Stimulated activated CD8-positive, alpha-beta memory T cell treated with anti-CD3 and anti-CD28 coated beads, Interleukin-7, amount 100 ng/mL, for 1 hour (primary cell): ENCODE measurements around the gene HNRNPC.
"Not testable (repeated sequence)": the region's sequence is repeated elsewhere in the genome, so short reads cannot be mapped to it uniquely, and the experiment has no call there.

ENCODE experiments used
- DNase-seq, 2 donors: peaks; one replicate each; pipeline ENCODE4 v3.0.0-alpha.2; 2020; ENCODE audit warnings: low read depth in 2 of 2

Gene HNRNPC

DNA sequence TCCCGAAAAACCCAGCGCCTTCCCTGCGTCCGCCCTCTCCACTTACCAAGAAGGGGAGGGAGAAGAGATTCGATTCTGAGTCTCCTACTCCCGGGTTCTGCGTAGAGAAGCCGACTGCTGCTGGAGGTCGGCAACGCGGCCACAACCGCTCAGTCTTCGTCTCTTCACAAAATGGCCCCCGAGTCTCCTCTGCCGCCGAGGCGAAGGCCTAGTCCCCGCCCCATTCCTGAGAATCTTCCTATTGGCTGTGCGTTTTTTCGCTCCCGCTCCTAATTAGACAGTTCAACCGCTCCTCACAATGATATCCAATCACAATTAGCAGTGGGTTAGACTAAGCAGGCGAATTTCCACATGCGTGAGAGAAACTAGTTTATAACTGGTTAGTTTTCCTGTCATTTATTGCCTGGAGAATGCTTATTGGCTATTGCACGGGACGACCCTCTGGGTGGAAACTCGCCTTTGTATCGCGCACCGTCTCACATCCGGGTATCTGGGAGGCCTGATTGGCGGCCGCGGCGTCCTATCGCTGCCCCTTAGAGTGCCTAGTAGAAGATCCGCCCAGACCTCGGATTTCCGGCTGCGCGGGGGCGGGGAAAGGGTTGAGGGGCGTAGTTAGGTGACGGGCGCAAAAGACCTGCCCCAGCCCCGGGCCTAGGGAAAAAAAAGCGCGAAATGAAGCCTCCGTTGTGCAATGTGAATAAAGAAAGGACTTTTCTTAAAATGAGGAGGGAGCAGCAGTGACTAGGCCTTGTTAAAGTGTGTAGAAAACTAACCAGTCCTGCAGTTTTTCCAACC, at the start of gene HNRNPC:
TSS of gene HNRNPC (minus strand) at position 191 of the 795 bp plus-strand sequence. CDS start 35,249 bp downstream, outside the sequence.
- DNase-seq: peak; percentile 100

DNA sequence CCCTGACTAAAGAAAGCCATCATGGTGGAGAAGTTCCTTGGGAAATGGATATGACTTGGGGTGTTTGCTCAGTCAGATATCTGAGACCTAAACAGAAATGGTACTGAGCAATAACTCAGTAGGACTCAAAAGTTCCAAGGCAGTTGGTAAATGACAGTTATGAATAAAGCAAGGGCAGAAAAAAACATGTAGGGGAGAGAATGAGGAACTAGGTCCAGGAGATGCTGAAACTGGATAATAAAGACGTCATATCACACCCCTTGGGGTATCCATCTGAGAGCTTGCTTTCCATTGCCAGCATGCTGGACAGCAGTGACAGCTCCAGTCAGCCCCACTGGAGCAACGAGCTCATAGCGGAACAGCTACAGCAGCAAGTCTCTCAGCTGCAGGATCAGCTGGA, 48.2 kb upstream of the HNRNPC start:
- DNase-seq: no peak

DNA sequence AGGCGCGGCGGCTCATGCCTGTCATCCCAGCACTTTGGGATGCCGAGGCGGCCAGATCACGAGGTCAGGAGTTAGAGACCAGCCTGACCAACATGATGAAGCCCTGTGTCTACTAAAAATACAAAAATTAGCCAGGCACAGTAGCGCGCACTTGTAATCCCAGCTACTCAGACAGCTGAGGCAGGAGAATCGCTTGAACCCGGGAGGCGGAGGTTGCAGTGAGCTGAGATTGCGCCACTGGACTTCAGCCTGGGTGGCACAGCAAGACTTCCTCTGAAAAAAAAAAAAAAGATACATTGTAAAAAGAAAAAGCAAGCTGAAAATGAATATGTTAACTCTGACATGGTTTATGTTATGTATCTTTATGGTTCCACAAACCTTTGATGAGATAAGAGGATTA, 44.3 kb upstream of the HNRNPC start:
- no peak for DNase-seq

DNA sequence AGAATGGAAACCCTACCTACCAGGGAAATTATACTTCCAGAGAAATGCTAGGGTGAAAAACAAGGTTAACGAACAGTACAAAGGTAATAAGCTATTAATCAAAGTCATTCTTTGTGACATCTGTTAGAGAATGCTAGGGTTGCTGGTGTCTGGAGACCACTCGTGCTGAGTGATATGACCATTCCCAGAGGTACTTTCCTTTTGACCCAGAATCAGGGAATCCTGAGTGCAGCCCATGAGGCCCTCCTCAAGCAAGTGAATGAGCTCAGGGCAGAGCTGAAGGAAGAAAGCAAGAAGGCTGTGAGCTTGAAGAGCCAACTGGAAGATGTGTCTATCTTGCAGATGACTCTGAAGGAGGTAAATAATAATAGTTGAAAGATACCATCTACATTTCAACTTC, 42.4 kb upstream of the HNRNPC start:
- DNase-seq: no peak

DNA sequence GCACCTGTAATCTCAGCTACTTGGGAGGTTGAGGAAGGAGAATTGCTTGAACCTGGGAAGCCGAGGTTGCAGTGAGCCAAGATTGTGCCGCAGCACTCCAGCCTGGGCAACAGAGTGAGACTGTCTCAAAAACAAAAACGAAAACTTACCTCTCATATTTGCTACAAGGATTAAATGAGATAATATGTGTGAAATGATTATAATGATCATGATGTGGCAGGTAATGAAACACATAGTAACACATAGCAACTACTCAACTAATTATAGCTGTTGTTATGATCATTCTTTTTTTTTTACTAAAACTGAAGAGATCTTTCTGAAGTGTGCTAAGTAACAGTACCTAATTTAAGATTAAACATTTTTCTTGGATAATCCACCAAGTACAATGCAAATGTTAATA, 40.7 kb upstream of the HNRNPC start:
- DNase-seq: no peak

DNA sequence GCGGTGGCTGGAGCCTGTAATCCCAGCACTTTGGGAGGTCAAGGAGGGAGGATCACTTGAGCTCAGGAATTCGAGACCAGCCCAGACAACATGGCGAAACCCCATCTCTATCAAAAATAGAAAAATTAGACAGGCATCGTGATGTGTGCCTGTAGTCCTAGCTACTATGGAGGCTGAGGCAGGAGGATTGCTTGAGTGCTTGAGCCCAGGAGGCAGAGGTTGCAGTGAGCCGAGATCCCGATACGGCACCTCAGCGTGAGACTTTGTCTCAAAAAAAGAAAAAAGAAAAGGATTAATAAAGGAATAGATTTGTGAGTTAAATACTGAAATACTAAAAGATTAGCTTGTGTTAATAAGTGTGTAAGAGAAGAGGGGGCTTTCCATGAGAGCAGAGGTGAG, 40.0 kb upstream of the HNRNPC start:
- no peak for DNase-seq

DNA sequence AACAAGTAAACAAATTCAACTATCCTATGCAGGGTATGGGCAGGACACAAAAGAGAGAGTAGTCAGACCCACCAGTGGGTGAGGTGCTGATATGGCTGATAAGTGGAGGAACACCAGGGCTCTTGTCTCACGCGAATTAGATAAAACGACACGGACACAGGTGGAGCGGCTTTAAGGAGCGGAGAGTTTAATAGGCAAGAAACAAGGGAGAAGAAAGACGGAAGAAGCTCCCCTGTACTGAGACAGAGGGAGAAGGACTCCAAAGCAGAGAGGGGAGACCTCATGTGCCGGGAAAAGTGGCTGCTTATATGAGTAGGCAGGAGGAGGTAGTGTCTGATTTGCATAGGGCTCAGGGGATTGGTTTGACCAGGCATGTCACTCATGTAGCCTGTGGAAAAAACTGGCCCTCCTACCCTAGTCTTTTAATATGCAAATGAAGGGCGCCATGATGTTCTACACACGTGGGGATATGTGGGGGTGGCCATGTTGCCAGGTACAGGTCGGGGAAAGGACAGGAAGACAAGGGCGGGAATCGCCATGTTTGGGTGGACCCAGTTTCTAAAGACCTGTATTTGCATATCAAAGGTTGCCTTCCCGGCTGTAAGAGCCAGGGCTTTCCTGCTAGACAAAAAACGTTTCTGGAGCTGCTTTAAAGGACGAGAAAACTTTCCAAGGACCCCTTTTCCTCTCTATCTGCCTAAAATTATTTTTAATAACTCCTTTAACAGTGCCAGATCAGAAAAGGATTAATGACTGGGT, 39.4 kb upstream of the HNRNPC start:
- DNase-seq: peak; percentile 32 to 41

DNA sequence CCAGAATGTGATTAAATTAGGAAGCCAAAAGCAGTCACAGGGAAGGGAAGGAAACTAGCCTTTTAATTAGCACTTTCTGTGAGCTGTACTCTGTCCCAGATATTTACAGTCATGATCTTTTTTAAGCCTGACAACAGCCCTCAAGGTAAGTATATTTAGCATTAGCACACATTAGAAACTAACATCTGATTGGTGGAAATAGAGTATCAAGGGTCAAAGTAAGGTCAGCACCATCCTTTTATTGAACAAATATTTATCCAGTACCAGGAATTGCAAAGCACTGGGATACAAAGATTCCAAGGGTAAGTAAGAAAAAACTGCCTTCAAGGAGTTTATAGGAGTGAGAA, 38.9 kb upstream of the HNRNPC start:
- no peak for DNase-seq

DNA sequence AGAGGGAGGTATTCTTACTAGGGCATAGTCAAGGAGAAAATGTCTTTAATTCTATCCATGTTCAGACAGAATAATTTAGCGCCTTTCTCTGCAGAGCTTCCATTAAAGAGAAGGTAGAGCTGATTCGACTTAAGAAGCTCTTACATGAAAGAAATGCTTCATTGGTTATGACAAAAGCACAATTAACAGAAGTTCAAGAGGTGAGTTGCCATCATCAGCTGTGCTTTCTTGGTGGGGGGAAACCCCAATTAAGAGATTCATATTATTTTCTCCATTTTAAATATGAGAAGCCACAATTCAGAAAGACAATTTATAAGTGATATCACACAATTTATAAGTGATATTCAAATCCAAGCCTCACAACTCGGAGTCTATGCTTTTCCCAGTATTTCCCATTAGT, 38.4 kb upstream of the HNRNPC start:
- no peak for DNase-seq

DNA sequence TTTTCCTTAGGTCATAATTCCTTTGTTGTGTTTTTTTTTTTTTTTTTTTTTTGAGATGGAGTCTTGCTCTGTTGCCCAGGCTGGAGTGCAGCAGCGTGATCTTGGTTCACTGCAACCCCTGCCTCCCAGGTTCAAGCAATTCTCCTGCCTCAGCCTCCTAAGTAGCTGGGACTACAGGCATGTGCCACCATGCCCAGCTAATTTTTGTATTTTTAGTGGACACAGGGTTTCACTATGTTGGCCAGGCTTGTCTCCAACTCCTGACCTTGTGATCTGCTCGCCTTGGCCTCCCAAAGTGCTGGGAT, 33.5 kb upstream of the HNRNPC start:
- not testable (repeated sequence) for DNase-seq

DNA sequence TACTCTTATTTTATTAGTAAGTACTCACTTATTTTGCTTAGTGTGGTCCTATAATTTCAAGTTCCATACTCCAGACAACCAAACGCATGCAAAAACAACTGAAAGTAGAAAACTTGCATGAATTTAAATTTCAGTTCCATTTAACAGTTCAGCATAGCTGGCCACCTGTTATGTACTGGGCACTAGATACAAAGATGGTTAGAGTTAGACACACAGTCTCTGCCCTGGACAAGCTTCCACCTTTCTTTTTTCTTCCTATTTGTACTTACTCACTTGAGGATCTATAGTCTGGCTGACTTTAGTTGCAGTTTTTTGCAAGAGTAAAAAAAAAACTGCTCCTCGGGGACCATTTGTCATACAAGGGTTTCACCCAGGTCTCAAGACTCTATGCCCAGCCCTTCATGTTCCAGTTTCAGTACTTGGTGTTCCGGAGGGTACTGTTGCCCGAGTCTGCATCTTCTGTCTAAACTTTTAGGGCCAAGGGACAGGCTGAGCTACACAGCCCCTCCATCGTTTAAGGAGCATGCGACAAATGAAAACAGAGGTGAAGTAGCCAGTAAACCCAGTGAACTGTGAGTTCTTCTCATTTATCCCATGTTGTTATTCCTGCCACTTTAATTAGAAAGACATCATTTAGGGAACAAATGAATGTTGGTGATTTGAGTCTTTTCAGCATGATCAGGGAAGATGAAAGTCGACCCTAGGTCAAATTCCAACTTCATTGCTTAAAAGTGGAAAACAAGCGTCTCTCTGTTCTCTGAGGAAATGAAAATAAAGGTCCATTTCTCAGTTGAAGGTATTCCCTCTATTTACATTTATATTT, 33.0 kb upstream of the HNRNPC start:
- no peak for DNase-seq

DNA sequence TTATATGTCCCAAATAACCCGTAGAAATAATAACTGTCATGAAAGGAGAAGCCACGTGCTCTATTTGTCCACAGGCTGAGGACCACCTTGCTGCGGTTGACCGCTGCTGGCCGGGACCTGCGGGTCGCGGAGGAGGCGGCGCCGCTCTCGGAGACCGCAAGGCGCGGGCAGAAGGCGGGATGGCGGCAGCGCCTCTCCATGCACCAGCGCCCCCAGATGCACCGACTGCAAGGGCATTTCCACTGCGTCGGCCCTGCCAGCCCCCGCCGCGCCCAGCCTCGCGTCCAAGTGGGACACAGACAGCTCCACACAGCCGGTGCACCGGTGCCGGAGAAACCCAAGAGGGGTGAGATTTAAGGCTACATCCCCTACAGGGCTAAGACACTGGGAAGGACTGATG, 31.6 kb upstream of the HNRNPC start:
- no peak for DNase-seq

DNA sequence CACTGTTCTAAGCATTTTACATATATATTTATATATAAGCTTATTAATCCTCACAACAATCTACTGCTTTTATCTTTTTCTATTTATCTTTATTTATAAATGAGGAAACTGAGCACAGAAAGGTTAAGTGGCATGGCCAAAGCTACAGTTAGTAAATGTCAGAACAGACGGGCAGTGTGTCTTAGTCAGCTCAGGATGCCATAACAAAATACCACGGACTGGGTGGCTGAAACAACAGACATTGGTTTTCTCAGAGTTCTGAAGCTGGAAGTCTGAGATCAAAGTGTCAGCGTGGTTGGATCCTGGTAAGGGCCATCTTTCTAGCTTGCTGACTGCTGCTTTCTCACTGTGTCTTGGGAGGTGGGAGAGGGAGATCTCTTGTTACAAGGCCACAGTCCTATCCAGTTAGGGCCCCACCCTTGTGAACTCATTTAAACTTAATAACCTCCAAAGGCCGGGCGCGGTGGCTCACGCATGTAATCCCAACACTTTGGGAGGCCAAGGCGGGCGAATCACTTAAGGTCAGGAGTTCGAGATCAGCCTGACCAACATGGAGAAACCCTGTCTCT, 30.4 kb upstream of the HNRNPC start:
- no peak for DNase-seq

DNA sequence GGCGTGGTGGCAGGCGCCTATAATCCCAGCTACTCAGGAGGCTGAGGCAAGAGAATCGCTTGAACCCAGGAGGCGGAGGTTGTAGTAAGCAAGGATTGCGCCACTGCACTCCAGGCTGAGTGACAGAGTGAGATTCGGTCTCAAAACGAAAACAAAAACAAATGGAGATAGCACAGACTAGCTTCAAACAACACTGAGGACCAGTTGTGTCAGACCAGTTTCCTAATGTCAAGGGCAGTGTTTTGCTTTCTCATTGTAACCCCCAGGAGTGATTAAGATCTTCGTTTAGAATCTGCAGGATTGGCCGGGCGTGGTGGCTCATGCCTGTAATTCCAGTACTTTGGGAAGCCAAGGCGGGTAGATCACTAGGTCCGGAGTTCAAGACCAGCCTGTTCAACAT, 29.1 kb upstream of the HNRNPC start:
- no peak for DNase-seq

DNA sequence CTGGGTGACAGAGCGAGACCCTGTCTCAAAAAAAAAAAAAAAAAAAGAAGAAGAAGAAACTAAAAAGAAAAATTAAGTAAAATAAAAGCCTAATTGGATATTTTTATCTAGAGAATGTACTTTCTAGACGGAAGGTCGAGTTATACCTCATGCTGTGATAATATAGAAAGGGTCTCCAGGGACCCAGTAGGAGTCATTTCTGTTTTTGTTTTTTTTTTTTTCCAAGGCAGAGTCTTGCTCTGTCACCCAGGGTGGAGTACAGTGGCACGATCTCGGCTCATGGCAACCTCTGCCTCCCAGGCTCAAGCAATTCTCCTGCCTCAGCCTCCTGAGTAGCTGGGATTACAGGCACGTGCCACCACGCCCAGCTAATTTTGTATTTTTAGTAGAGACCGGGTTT, 24.8 kb upstream of the HNRNPC start:
- not testable (repeated sequence) for DNase-seq

DNA sequence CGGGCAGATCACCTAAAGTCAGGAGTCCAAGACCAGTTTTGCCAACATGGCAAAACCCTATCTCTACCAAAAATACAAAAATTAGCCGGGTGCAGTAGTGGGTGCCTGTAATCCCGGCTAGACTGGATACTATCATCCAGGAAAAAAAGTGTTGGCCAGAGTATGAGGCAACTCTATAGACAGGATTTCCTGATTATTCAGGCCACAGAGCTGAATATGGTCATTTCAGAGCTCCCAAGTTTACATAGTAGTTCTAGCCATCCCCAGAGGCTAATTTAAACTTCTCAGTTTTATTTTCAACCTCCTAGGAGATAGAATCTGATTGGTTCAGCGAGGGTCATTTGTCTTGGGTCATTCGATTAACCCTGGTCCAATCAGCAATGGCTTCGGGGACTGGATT, 17.9 kb upstream of the HNRNPC start:
- DNase-seq: no peak

DNA sequence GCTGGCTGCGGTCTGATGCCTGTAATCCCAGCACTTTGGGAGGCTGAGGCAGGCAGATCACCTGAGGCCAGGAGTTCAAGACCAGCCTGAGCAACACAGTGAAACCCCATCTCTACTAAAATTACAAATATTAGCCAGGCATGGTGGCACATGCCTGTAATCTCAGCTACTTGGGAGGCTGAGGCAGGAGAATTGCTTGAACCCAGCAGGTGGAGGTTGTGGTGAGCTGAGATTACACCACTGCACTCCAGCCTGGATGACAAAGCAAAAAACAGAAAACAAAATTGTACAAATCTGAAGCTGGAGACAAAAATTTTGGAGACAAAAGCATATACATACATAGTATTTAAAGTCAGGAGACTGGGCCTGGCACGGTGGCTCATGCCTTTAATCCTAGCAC, 17.3 kb upstream of the HNRNPC start:
- not testable (repeated sequence) for DNase-seq

DNA sequence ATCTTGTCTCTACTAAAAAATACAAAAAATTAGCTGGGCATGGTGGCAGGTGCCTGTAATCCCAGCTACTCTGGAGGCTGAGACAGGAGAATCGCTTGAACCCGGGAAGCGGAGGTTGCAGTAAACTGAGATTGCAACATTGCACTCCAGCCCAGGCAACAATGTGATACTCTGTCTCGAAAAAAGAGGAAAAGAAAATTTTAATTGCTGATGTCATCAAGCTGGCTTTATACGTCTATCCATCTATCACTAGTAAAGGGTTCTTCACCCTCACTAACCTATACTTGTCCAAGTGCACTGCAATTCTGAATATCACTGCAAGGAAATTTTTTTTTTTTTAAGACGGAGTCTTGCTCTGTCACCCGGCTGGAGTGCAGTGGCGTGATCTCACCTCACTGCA, 12.7 kb upstream of the HNRNPC start:
- DNase-seq: not testable (repeated sequence)

DNA sequence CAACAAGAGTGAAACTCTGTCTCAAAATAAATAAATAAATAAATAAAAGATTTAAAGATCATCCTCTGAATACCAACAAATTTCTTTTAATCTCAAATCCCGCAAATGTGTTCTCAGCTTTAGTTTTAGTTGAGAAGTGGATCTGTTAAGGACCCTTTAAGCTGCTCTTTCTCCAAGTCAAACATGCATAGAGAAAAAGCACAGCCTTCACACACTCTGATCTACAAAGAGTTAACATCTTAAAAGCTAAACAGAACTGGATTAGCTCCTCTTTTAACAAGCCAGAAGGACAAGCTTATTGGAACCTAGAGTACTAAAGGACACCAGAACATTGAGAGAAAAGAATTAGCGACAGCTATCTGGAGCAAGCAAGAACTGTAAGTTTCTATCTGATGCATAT, 10.5 kb upstream of the HNRNPC start, which contains the start of gene RPGRIP1:
TSS of gene RPGRIP1 (plus strand) at position 301 of the 400 bp plus-strand sequence. CDS start 7,894 bp downstream, outside the sequence.
- no peak for DNase-seq

DNA sequence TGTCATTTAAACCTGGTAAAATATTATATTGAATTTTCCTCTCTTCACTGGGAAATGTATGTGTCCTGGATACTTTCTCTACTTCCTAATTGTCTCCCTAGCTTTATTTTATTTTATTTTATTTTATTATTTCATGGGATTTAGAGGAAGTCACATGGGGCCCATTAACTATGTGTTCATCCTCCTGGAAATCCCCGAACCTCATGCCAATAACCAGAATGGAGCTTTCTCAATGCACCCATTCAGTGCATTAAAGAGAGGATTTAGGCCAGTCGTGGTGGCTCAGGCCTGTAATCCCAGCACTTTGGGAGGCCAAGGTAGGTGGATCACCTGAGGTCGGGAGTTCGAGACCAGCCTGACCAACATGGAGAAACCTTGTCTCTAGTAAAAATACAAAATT, 9.4 kb upstream of the HNRNPC start:
- no peak for DNase-seq

DNA sequence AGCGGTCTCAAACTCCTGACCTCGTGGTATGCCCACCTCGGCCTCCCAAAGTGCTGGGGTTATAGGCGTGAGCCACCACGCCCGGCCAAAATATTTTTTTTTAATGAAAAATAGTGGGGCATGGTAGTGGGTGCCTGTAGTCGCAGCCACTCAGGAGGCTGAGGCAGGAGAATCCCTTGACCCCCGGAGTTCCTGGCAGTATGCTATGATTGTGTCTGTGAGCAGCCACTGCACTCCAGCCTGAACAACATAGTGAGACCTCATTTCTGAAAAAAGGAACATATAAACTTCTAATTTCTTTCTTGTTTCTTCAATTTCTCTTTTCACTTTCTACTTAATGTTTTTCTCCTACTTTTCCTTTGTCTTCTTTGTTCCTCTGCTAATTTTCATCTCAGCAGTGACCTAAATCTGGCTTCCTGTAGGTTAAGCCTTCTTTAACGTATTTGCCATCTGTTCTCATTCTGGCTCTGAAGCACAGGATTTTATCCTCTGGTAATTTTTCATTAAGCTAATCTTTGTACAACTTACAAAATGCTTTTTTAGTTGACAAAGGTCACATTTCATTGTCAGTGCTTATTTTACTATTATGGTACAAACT, 6.1 kb upstream of the HNRNPC start:
- no peak for DNase-seq

DNA sequence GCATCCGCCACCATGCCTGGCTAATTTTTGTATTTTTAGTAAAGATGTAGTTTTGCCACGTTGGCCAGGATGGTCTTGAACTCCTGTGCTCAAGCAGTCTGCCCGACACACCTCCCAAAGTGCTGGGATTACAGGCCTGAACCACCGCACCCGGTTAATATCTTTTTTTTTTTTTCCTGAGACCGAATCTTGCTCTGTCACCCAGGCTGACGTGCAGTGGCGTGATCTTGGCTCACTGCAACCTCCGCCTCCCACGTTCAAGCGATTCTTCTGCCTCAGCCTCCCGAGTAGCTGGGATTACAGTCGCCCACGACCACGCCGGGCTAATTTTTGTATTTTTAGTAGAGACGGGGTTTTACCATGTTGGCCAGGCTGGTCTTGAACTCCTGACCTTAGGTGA, 3.4 kb upstream of the HNRNPC start:
- DNase-seq: not testable (repeated sequence)
